ENCODE data around the gene NEMF.

NEMF gene

DNA sequence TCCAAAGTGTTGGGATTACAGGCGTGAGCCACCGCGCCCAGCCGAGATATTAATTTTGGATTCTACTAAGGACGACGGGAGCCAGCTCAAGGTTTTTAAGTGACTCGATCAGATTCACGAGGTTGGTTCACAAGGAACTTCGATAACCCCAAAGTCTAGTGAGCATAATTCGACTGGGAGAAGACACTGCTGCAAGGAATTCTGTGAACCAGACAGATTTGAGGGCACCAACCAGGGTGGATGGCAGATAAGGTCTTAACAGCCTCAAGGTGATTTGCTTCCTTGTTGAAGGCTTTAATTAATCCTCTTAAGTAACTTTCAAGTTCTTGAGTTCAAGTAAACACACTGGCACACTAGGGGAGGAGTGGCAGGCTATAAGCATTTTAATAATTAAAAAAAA lies 85.7 kb downstream of the NEMF start:
- TF ChIP-seq OSR2 (tag by site-specific recombination; IDR thresholded peaks at IDR 0.05) = no peak
- POLR2A ChIA-PET = interaction anchor here (1.0 to 3.9 kb wide), 10 partner anchors 28 to 180 kb away, joined by 3 to 22 read pairs (median 4); partner anchors contain the start of genes DNAAF2, LRR1, MGAT2 and POLE2
- H3K27ac ChIP-seq (ENCODE audit: extremely low read depth, low read depth, low read length) = peak overlapping the region; percentile 98
- peaks cover 18% of the 10 kb centered on the region for H3K4me1 ChIP-seq (ENCODE audit: control insufficient read depth, insufficient read depth, low read length)
- CTCF ChIA-PET = interaction anchor here (1.1 to 1.4 kb wide), 2 partner anchors 8 to 132 kb away, joined by 3 to 8 read pairs; partner anchors contain the start of gene DNAAF2
- H3K4me3 ChIP-seq (ENCODE audit: low read depth, low read length) = peak overlapping the region; percentile 99
- H3K36me3 ChIP-seq (ENCODE audit: control insufficient read depth in 2 of 2, insufficient read depth in 1 of 2, low read length in 2 of 2) = peaks cover 0 to 3% of the 10 kb centered on the region in 2 experiments; a peak in 1 of 3 replicates
- no peaks in the 10 kb centered on the region for H3K9me3 ChIP-seq (ENCODE audit: control insufficient read depth, insufficient read depth, low read depth, low read length)

DNA sequence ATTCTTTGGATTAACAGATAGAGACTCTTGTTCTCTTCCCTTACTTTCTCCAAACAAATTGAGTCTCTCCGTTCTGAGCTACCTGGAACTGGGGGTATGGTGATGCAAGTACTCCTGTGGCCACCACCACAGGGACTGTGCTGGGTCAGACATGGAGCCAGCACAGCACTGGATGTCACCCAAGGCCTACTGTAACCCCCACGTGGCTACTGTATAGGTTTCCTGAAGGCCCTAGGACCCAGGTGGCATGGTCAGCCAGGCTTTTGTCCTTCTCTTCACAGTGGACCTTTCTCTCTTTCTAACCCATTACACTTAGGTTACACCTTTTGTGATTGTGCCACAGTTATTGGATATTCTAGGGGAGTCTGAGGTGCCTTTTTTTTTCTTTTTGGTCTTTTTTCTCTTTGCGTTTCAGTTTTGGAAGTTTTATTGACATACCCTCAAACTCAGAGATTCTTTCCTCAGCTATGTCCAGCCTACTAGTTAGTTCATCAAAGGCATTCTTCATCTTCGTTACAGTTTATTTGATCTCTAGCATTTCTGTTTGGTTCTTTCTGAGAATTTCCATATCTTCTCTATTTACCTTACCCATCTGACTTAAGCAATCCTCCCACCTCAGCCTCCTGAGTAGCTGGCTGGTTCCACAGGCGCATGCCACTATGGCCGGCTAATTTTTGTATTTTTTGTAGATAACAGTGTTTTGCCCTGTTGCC lies 90.6 kb downstream of the NEMF start:
- POLR2A ChIA-PET = interaction anchor here (0.8 kb wide), 1 partner anchor 128 kb away, joined by 3 read pairs; no protein-coding TSS in a partner anchor
- CTCF ChIA-PET = no interaction called here
- no peaks in the 10 kb centered on the region for H3K36me3 ChIP-seq (ENCODE audit: control insufficient read depth in 2 of 2, insufficient read depth in 1 of 2, low read length in 2 of 2)

DNA sequence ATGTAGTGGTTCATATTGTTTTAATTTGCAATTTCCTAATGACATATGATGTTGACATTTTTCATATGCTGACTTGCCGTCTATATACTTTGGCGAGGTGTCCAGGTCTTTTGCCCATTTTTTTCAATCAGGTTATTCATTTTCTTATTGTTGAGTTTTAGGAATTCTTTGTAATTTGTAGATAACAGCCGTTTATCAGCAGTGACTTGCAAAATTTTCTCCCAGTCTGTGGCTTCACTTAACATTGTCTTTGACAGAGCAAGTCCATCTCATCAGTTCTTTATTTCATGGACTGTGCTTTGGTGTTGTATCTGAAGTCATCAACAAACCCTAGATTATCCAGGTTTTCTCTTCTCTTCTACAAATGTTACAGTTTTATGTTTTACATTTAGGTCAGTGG lies 97.2 kb downstream of the NEMF start:
- Histone ChIP-seq H3K9me3 (ENCODE audit: control insufficient read depth, insufficient read depth, low read depth, low read length) (no peaks in the 10 kb centered on the region), H3K36me3 (ENCODE audit: control insufficient read depth in 2 of 2, insufficient read depth in 1 of 2, low read length in 2 of 2) (no peaks in the 10 kb centered on the region)

More for the DNA sequence above, 90.6 kb downstream of the NEMF start:
- TF ChIP-seq MEIS1 (CRISPR knock-in tag; IDR thresholded peaks at IDR 0.05; ENCODE audit: borderline replicate concordance) (no peak), HOXC10 (CRISPR knock-in tag; IDR thresholded peaks at IDR 0.05) (no peak), ZNF18 (tag by site-specific recombination; IDR thresholded peaks at IDR 0.05) (no peak), WT1 (tag by site-specific recombination; IDR thresholded peaks at IDR 0.05) (no peak), SP2 (tag by site-specific recombination; IDR thresholded peaks at IDR 0.05) (no peak), BCL11B (tag by site-specific recombination; IDR thresholded peaks at IDR 0.05; ENCODE audit: low read depth) (no peak), ZNF621 (tag by site-specific recombination; IDR thresholded peaks at IDR 0.05) (no peak), ZNF214 (tag by site-specific recombination; IDR thresholded peaks at IDR 0.05; ENCODE audit: borderline replicate concordance) (no peak), ZBTB8A (tag by site-specific recombination; IDR thresholded peaks at IDR 0.05) (no peak), ZNF202 (tag by site-specific recombination; IDR thresholded peaks at IDR 0.05; ENCODE audit: borderline replicate concordance) (no peak), SETDB1 (IDR thresholded peaks at IDR 0.05; ENCODE audit: insufficient read length, low read length) (no peak), ZNF76 (tag by site-specific recombination; IDR thresholded peaks at IDR 0.05; ENCODE audit: borderline replicate concordance, low read depth) (no peak), ZNF362 (tag by site-specific recombination; IDR thresholded peaks at IDR 0.05) (no peak), ZNF223 (tag by site-specific recombination; IDR thresholded peaks at IDR 0.05) (no peak)
- TF ChIP-seq, protein P1, sequence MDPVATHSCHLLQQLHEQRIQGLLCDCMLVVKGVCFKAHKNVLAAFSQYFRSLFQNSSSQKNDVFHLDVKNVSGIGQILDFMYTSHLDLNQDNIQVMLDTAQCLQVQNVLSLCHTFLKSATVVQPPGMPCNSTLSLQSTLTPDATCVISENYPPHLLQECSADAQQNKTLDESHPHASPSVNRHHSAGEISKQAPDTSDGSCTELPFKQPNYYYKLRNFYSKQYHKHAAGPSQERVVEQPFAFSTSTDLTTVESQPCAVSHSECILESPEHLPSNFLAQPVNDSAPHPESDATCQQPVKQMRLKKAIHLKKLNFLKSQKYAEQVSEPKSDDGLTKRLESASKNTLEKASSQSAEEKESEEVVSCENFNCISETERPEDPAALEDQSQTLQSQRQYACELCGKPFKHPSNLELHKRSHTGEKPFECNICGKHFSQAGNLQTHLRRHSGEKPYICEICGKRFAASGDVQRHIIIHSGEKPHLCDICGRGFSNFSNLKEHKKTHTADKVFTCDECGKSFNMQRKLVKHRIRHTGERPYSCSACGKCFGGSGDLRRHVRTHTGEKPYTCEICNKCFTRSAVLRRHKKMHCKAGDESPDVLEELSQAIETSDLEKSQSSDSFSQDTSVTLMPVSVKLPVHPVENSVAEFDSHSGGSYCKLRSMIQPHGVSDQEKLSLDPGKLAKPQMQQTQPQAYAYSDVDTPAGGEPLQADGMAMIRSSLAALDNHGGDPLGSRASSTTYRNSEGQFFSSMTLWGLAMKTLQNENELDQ (tag by site-specific recombination; IDR thresholded peaks at IDR 0.05; ENCODE audit: low read depth) = no peak
- TF ChIP-seq, protein P2, sequence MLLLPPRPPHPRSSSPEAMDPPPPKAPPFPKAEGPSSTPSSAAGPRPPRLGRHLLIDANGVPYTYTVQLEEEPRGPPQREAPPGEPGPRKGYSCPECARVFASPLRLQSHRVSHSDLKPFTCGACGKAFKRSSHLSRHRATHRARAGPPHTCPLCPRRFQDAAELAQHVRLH (tag by site-specific recombination; IDR thresholded peaks at IDR 0.05) = no peak
- H3K9me3 ChIP-seq (ENCODE audit: control insufficient read depth, insufficient read depth, low read depth, low read length) = no peaks in the 10 kb centered on the region
- peaks cover 3% of the 10 kb centered on the region; the same call in 1 of the 2 replicates for H3K4me1 ChIP-seq (ENCODE audit: control insufficient read depth, insufficient read depth, low read length)
- H3K27ac ChIP-seq (ENCODE audit: extremely low read depth, low read depth, low read length) = no peak overlapping the region
- H3K4me3 ChIP-seq (ENCODE audit: low read depth, low read length) = no peak overlapping the region

More for the DNA sequence above, 97.2 kb downstream of the NEMF start:
- H3K27ac ChIP-seq (ENCODE audit: extremely low read depth, low read depth, low read length) = no peak overlapping the region
- ChIA-PET POLR2A (no interaction called here), CTCF (no interaction called here)
- no peaks in the 10 kb centered on the region for H3K4me1 ChIP-seq (ENCODE audit: control insufficient read depth, insufficient read depth, low read length)
- H3K4me3 ChIP-seq (ENCODE audit: low read depth, low read length) = no peak overlapping the region
- TF ChIP-seq ZNF174 (tag by site-specific recombination; IDR thresholded peaks at IDR 0.05) (no peak), ZNF571 (tag by site-specific recombination; IDR thresholded peaks at IDR 0.05) (no peak), ZBTB11 (tag by site-specific recombination; conservative IDR thresholded peaks at IDR 0.05; ENCODE audit: low read depth) (no peak), ZNF596 (tag by site-specific recombination; IDR thresholded peaks at IDR 0.05) (no peak)

Measured in HEK293 (cell line).